K562 (cell line): ENCODE data around the gene CPVL. TPM values are rescaled to one million over a fixed set of nuclear protein-coding genes. Genes with fewer than 3 reads are reported as not detected.

Source experiments
- HDAC1 ChIP-seq, 2 experiments: fragments of 450-650 bp; IDR thresholded peaks; 2 replicates each; pipeline ENCODE4 v1.6.1; 2016 to 2017; ENCODE audit warnings: inconsistent platforms in 1 of 2, mild to moderate bottlenecking in 1 of 2, moderate library complexity in 1 of 2
- HNRNPH1 ChIP-seq: fragments of 200-400 bp; formaldehyde crosslinking; optimal IDR thresholded peaks from 2 replicates; pipeline ENCODE3; 2017; ENCODE audit warnings: low read depth, mild to moderate bottlenecking, low read length, moderate library complexity
- ILF3 ChIP-seq: fragments of 450-650 bp; IDR thresholded peaks from 2 replicates; pipeline ENCODE4 v1.6.1; 2018; ENCODE audit warnings: antibody characterized with exemption, mild to moderate bottlenecking, moderate library complexity, borderline replicate concordance
- TCF7 ChIP-seq: sonication (generic); IDR thresholded peaks from 2 replicates; pipeline ENCODE4 v1.6.1; 2016; ENCODE audit warnings: antibody characterized with exemption, borderline replicate concordance
- ZNF586 ChIP-seq: fragments of 450-650 bp; formaldehyde crosslinking; conservative IDR thresholded peaks from 2 replicates; pipeline ENCODE4 v1.4.0; 2020; ENCODE audit warnings: mild to moderate bottlenecking, moderate library complexity
- ZNF75A ChIP-seq: fragments of 450-650 bp; formaldehyde crosslinking; IDR thresholded peaks from 2 replicates; pipeline ENCODE4 v1.4.0; 2020; ENCODE audit warnings: mild to moderate bottlenecking
- polyA plus RNA-seq, 8 experiments: library from polyadenylated mRNA; depleted of rRNA in 4 of 8; stranded (reverse) in 5 of 8; unstranded in 3 of 8; fragments of >200 nt; fragmentation: Nextera tagmentation in 2 of 8; fragmentation: Illumina TruSeq in 1 of 8; extraction: Ambion mirVana in 2 of 8; extraction: Trizol in 1 of 8; gene quantifications; 2 replicates each; pipeline versions ENCODE4 v1.2.1 to v1.2.3, GENCODE V29; 2011 to 2014; ENCODE audit warnings: inconsistent platforms in 1 of 8, missing spikeins in 1 of 8
- total RNA-seq, 7 experiments: library from RNA; depleted of rRNA in 6 of 7; stranded (reverse); fragments of >200 nt in 6 of 7; fragmentation: Illumina TruSeq in 2 of 7; extraction: Trizol in 2 of 7; gene quantifications; 2 replicates each; pipeline versions ENCODE4 v1.2.1 to v1.2.3, GENCODE V29; 2011 to 2021; ENCODE audit warnings: low replicate concordance in 1 of 7
- TF ChIP-seq, protein P1 (sequence below): fragments of 250-450 bp; sonication (Bioruptor Pico); IDR thresholded peaks from 2 replicates; pipeline ENCODE4 v1.5.1; 2021; ENCODE audit warnings: mild to moderate bottlenecking
- TF ChIP-seq, protein P2 (sequence below): fragments of 450-650 bp; formaldehyde crosslinking; IDR thresholded peaks from 2 replicates; pipeline ENCODE4 v1.4.0; 2020; ENCODE audit warnings: mild to moderate bottlenecking, moderate library complexity
- TF ChIP-seq, protein P3 (sequence below): sonication (generic); formaldehyde crosslinking; IDR thresholded peaks from 2 replicates; pipeline ENCODE4 v1.5.0; 2020; ENCODE audit warnings: missing genetic modification reagents
- TF ChIP-seq, protein P4 (sequence below), 2 experiments: fragments of 450-650 bp; IDR thresholded peaks; 2 replicates each; pipeline ENCODE4 v1.6.1; 2016

Gene CPVL
- total and polyA plus RNA-seq, 9 of the 15 experiments (the other 6 are each of a cell fraction or from before 2014, with no cell fraction given), result 0.89 to 2.4 (median 1.5) TPM

DNA sequence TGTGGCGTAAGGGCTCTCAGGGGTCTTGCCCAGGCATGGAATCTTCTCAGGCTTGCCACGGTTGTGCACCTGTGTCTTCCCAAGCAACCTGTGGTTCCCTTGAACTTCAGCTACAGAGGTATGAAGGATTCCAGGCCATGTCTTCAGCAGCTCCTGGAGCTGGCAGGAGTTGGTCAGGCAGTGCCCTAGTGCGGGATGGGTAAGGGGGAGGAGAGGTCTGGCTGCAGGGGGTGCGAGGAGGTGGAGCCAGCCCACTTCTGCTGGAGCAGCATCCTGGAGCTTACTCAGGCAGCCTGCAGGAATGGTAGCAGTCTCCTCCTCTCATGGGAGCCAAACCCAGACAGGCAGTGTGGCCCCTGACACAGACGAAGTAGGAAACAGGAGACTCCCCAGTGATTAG lies 184.4 kb downstream of the CPVL start (continued):
- TF ChIP-seq, protein P1, sequence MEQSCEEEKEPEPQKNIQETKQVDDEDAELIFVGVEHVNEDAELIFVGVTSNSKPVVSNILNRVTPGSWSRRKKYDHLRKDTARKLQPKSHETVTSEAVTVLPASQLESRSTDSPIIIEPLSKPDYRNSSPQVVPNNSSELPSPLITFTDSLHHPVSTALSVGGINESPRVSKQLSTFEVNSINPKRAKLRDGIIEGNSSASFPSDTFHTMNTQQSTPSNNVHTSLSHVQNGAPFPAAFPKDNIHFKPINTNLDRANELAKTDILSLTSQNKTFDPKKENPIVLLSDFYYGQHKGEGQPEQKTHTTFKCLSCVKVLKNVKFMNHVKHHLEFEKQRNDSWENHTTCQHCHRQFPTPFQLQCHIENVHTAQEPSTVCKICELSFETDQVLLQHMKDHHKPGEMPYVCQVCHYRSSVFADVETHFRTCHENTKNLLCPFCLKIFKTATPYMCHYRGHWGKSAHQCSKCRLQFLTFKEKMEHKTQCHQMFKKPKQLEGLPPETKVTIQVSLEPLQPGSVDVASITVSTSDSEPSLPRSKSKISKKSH (CRISPR knock-in tag), result no peak
- TF ChIP-seq ILF3 (no peak), TCF7 (no peak), HNRNPH1 (no peak), ZNF75A (no peak), ZNF586 (CRISPR knock-in tag) (no peak), HDAC1 (IDR thresholded peaks at IDR 0.05) (no peak)
- TF ChIP-seq, protein P2, sequence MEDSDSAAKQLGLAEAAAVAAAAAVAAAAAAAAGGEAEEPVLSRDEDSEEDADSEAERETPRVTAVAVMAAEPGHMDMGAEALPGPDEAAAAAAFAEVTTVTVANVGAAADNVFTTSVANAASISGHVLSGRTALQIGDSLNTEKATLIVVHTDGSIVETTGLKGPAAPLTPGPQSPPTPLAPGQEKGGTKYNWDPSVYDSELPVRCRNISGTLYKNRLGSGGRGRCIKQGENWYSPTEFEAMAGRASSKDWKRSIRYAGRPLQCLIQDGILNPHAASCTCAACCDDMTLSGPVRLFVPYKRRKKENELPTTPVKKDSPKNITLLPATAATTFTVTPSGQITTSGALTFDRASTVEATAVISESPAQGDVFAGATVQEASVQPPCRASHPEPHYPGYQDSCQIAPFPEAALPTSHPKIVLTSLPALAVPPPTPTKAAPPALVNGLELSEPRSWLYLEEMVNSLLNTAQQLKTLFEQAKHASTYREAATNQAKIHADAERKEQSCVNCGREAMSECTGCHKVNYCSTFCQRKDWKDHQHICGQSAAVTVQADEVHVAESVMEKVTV, result no peak
- TF ChIP-seq, protein P3, sequence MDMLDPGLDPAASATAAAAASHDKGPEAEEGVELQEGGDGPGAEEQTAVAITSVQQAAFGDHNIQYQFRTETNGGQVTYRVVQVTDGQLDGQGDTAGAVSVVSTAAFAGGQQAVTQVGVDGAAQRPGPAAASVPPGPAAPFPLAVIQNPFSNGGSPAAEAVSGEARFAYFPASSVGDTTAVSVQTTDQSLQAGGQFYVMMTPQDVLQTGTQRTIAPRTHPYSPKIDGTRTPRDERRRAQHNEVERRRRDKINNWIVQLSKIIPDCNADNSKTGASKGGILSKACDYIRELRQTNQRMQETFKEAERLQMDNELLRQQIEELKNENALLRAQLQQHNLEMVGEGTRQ (CRISPR knock-in tag), result no peak
- TF ChIP-seq, protein P4, sequence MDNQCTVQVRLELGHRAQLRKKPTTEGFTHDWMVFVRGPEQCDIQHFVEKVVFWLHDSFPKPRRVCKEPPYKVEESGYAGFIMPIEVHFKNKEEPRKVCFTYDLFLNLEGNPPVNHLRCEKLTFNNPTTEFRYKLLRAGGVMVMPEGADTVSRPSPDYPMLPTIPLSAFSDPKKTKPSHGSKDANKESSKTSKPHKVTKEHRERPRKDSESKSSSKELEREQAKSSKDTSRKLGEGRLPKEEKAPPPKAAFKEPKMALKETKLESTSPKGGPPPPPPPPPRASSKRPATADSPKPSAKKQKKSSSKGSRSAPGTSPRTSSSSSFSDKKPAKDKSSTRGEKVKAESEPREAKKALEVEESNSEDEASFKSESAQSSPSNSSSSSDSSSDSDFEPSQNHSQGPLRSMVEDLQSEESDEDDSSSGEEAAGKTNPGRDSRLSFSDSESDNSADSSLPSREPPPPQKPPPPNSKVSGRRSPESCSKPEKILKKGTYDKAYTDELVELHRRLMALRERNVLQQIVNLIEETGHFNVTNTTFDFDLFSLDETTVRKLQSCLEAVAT (IDR thresholded peaks at IDR 0.05), result no peak
- TF ChIP-seq, all 486 proteins: peak for 0
